ENCODE data around the gene ZNF211. TPM values are rescaled to one million over a fixed set of nuclear protein-coding genes. Genes with fewer than 3 reads are reported as not detected.

ZNF211 gene
- total RNA-seq, 4 donors from 2014 or later, result 9.4 to 115 (median 20.7) TPM

Other genes with a start within 250 kb of the ZNF211 start
- 10 to 100 TPM; 12.6 to 77.9 (median 53.1) TPM for gene ZNF548, start 243.3 kb upstream of the ZNF211 start, total RNA-seq
- 10 to 100 TPM; 14.9 to 41.6 (median 18.9) TPM for gene ZNF17, start 222.0 kb upstream of the ZNF211 start, total RNA-seq
- 10 to 100 TPM in 3 of 4 donors, under 1 TPM in 1; 0.88 to 31.1 (median 11.6) TPM for gene ZNF749, start 197.8 kb upstream of the ZNF211 start, total RNA-seq
- gene VN1R1, start 176.0 kb upstream of the ZNF211 start, total RNA-seq, result 1 to 10 TPM in 2 of 4 donors, under 1 TPM in 1, not detected in 1; under 0.01 to 2.2 (median 2.0) TPM
- gene ZNF772, start 155.6 kb upstream of the ZNF211 start, total RNA-seq, result 10 to 100 TPM in 3 of 4 donors, 1 to 10 TPM in 1; 7.2 to 48.0 (median 12.6) TPM
- gene ZNF419, start 145.4 kb upstream of the ZNF211 start, total RNA-seq, result 10 to 100 TPM in 3 of 4 donors, 1 to 10 TPM in 1; 2.6 to 69.4 (median 16.9) TPM
- gene ZNF773, start 133.2 kb upstream of the ZNF211 start, total RNA-seq, result 10 to 100 TPM in 3 of 4 donors, 1 to 10 TPM in 1; 2.9 to 34.3 (median 17.0) TPM
- 10 to 100 TPM in 2 of 4 donors, 1 to 10 TPM in 2; 8.2 to 38.9 (median 14.2) TPM for gene ZNF549, start 105.8 kb upstream of the ZNF211 start, total RNA-seq
- gene ZNF550, start 73.3 kb upstream of the ZNF211 start, total RNA-seq, result 10 to 100 TPM in 1 of 4 donors, 1 to 10 TPM in 3; 4.4 to 25.6 (median 6.9) TPM
- 10 to 100 TPM in 1 of 4 donors, 1 to 10 TPM in 2, under 1 TPM in 1; 0.26 to 11.9 (median 5.7) TPM for gene ZNF416, start 54.3 kb upstream of the ZNF211 start, total RNA-seq
- 10 to 100 TPM in 2 of 4 donors, 1 to 10 TPM in 2; 6.8 to 26.5 (median 11.0) TPM for gene ZIK1, start 49.0 kb upstream of the ZNF211 start, total RNA-seq
- gene ZNF530, start 33.3 kb upstream of the ZNF211 start, total RNA-seq, result 10 to 100 TPM in 1 of 4 donors, 1 to 10 TPM in 2, under 1 TPM in 1; 0.29 to 33.0 (median 4.7) TPM
- gene ZNF134, start 18.9 kb upstream of the ZNF211 start, total RNA-seq, result 10 to 100 TPM in 3 of 4 donors, 1 to 10 TPM in 1; 1.5 to 60.1 (median 16.5) TPM
- not detected for gene ZSCAN4, start 35.8 kb downstream of the ZNF211 start, total RNA-seq
- 100 to 1,000 TPM in 1 of 4 donors, 10 to 100 TPM in 2, 1 to 10 TPM in 1; 8.7 to 123 (median 27.2) TPM for gene ZNF551, start 48.8 kb downstream of the ZNF211 start, total RNA-seq
- gene ZNF154, start 76.0 kb downstream of the ZNF211 start, total RNA-seq, result 10 to 100 TPM in 1 of 4 donors, 1 to 10 TPM in 2, under 1 TPM in 1; 0.88 to 27.4 (median 1.5) TPM
- gene ZNF671, start 94.5 kb downstream of the ZNF211 start, total RNA-seq, result 10 to 100 TPM in 1 of 4 donors, 1 to 10 TPM in 2, under 1 TPM in 1; 0.88 to 20.2 (median 3.4) TPM
- gene ZNF776, start 113.6 kb downstream of the ZNF211 start, total RNA-seq, result 10 to 100 TPM in 3 of 4 donors, under 1 TPM in 1; 0.29 to 34.4 (median 17.9) TPM
- gene ZNF586, start 136.5 kb downstream of the ZNF211 start, total RNA-seq, result 10 to 100 TPM in 2 of 4 donors, 1 to 10 TPM in 2; 4.6 to 42.0 (median 16.1) TPM
- 10 to 100 TPM in 2 of 4 donors, 1 to 10 TPM in 1, under 1 TPM in 1; 0.77 to 15.0 (median 9.3) TPM for gene ZNF552, start 181.7 kb downstream of the ZNF211 start, total RNA-seq
- gene ZNF587B, start 197.1 kb downstream of the ZNF211 start, total RNA-seq, result 10 to 100 TPM in 3 of 4 donors, 1 to 10 TPM in 1; 5.9 to 30.6 (median 15.0) TPM
- 10 to 100 TPM; 21.3 to 80.0 (median 39.6) TPM for gene ZNF587, start 216.7 kb downstream of the ZNF211 start, total RNA-seq

All from uterus (tissue), 4 donors.